ENCODE measurements around the gene GUCA1A.
A peak's percentile ranks its signal among the peaks of the same experiment; 100 is the strongest.

DNA sequence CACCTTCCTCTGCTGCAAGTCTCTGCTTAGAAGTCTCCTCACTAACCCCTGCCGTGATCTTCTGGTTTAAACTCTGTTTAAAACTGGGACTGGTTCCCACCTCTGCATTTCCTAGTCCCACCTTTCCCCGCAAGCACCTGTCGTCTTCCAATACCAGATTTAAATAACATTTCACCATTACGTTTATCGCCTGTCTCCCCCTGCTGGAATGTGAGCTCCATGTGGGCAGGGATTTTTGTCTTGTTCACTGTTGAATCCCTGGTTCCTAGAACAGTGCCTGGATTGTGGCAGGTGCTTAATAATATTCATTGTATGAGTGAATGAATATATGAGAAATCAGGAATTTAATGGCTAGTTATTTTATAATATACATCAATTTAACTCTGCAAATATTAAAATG lies 2.7 kb downstream of the GUCA1A start:
- TF ChIP-seq CTCF (optimal IDR thresholded peaks at IDR 0.05 in 1 of 3, IDR thresholded peaks at IDR 0.05 in 1 of 3, conservative IDR thresholded peaks at IDR 0.05 in 1 of 3; ENCODE audit: extremely low read depth in 1 of 3, insufficient read depth in 2 of 3, low read length in 3 of 3): peak; percentile 24 to 50 (median 32)
- TF ChIP-seq EZH2 (IDR thresholded peaks at IDR 0.05; ENCODE audit: low read length): no peak

Data from keratinocyte (primary cell).